Activated CD4-positive, alpha-beta T cell treated with anti-CD3 and anti-CD28 coated beads for 48 hours (primary cell): ENCODE measurements around the gene CNKSR3.
A peak's percentile ranks its signal among the peaks of the same experiment; 100 is the strongest.

Source experiments
- DNase-seq: peaks from one replicate; pipeline ENCODE4 v3.0.0-alpha.2; 2020

The CNKSR3 gene

GRCh38 chr6:154410619-154411072, 99.8 kb downstream of the CNKSR3 start:
- peak; percentile 78 for DNase-seq

- DNase-seq: no peak
These were observed 101.5 kb downstream of the CNKSR3 start for GRCh38 chr6:154408891-154409500.

- DNase-seq: no peak
These were observed 103.0 kb downstream of the CNKSR3 start for GRCh38 chr6:154407440-154407839.

- no peak for DNase-seq
These were observed 103.6 kb downstream of the CNKSR3 start for GRCh38 chr6:154406869-154407268.

GRCh38 chr6:154406301-154406700, 104.2 kb downstream of the CNKSR3 start:
- no peak for DNase-seq

- DNase-seq: no peak
These were observed 105.6 kb downstream of the CNKSR3 start for GRCh38 chr6:154404791-154405400.

GRCh38 chr6:154403788-154404187, 106.7 kb downstream of the CNKSR3 start:
- peak; percentile 19 for DNase-seq

- no peak for DNase-seq
These were observed 108.3 kb downstream of the CNKSR3 start for GRCh38 chr6:154402081-154402780.

- DNase-seq: no peak
These were observed 111.4 kb downstream of the CNKSR3 start for GRCh38 chr6:154399097-154399496.

GRCh38 chr6:154397491-154398195, 112.8 kb downstream of the CNKSR3 start:
- no peak for DNase-seq

GRCh38 chr6:154395878-154396277, 114.6 kb downstream of the CNKSR3 start:
- no peak for DNase-seq

- DNase-seq: no peak
These were observed 115.2 kb downstream of the CNKSR3 start for GRCh38 chr6:154395316-154395715.

GRCh38 chr6:154394571-154394970, 115.9 kb downstream of the CNKSR3 start:
- DNase-seq: no peak

- DNase-seq: no peak
These were observed 120.5 kb downstream of the CNKSR3 start for GRCh38 chr6:154390034-154390433.

GRCh38 chr6:154388803-154389202, 121.7 kb downstream of the CNKSR3 start:
- DNase-seq: no peak

GRCh38 chr6:154386848-154387717, 123.4 kb downstream of the CNKSR3 start:
- no peak for DNase-seq

GRCh38 chr6:154384191-154384590, 126.3 kb downstream of the CNKSR3 start:
- DNase-seq: no peak

GRCh38 chr6:154383273-154383672, 127.2 kb downstream of the CNKSR3 start:
- no peak for DNase-seq

GRCh38 chr6:154382740-154383139, 127.7 kb downstream of the CNKSR3 start:
- no peak for DNase-seq

GRCh38 chr6:154381548-154381947, 128.9 kb downstream of the CNKSR3 start:
- no peak for DNase-seq

GRCh38 chr6:154380741-154381140, 129.7 kb downstream of the CNKSR3 start:
- DNase-seq: no peak

GRCh38 chr6:154379585-154379984, 130.9 kb downstream of the CNKSR3 start:
- no peak for DNase-seq

GRCh38 chr6:154378518-154378917, 132.0 kb downstream of the CNKSR3 start:
- DNase-seq: no peak
